Adrenal gland (tissue), 5 donors: Measurements from ENCODE around the gene CD81.

Experiments used
- POLR2A ChIP-seq, 2 donors: fragments of 450-650 bp; IDR thresholded peaks; one replicate each; pipeline ENCODE4 v1.6.1; 2017; ENCODE audit warnings: antibody characterized with exemption in 2 of 2, mild to moderate bottlenecking in 2 of 2, moderate library complexity in 1 of 2
- TF ChIP-seq, protein P1 (sequence below), 6 experiments: fragments of 450-650 bp in 4 of 6; fragments of 200-600 bp in 2 of 6; sonication (generic) in 1 of 6; IDR thresholded peaks; 1 replicate in 5 of 6; 2 replicates in 1 of 6; pipeline versions ENCODE4 v1.5.1 to v1.8.0; 2016 to 2021; ENCODE audit warnings: antibody characterized with exemption in 6 of 6, mild to moderate bottlenecking in 2 of 6, moderate library complexity in 1 of 6
- donor health status: DM: no; HTN: no; CAD: no.

GRCh38 chr11:2380807-2381350 is 3.8 kb downstream of the CD81 start:
- TF ChIP-seq, protein P1, sequence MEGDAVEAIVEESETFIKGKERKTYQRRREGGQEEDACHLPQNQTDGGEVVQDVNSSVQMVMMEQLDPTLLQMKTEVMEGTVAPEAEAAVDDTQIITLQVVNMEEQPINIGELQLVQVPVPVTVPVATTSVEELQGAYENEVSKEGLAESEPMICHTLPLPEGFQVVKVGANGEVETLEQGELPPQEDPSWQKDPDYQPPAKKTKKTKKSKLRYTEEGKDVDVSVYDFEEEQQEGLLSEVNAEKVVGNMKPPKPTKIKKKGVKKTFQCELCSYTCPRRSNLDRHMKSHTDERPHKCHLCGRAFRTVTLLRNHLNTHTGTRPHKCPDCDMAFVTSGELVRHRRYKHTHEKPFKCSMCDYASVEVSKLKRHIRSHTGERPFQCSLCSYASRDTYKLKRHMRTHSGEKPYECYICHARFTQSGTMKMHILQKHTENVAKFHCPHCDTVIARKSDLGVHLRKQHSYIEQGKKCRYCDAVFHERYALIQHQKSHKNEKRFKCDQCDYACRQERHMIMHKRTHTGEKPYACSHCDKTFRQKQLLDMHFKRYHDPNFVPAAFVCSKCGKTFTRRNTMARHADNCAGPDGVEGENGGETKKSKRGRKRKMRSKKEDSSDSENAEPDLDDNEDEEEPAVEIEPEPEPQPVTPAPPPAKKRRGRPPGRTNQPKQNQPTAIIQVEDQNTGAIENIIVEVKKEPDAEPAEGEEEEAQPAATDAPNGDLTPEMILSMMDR (IDR thresholded peaks at IDR 0.05) = no peak
- peak; percentile 48 to 61 for TF ChIP-seq POLR2A (IDR thresholded peaks at IDR 0.05)
